HG02970 (cell line): Measurements from ENCODE around the gene LIMS3.
"Not testable (repeated sequence)": the region's sequence is repeated elsewhere in the genome, so short reads cannot be mapped to it uniquely, and the experiment has no call there.

ENCODE experiments used
- ATAC-seq: cut with Tn5 transposase; IDR thresholded peaks from one replicate; pipeline ENCODE4 v1.9.1; 2021; ENCODE audit warnings: mild to moderate bottlenecking, moderate library complexity, moderate number of reproducible peaks; ENCODE audit not compliant: unreplicated experiment, low FRiP score

LIMS3 gene, protein sequence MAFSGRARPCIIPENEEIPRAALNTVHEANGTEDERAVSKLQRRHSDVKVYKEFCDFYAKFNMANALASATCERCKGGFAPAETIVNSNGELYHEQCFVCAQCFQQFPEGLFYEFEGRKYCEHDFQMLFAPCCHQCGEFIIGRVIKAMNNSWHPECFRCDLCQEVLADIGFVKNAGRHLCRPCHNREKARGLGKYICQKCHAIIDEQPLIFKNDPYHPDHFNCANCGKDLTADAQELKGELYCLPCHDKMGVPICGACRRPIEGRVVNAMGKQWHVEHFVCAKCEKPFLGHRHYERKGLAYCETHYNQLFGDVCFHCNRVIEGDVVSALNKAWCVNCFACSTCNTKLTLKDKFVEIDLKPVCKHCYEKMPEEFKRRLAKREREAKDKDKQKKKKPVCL

DNA sequence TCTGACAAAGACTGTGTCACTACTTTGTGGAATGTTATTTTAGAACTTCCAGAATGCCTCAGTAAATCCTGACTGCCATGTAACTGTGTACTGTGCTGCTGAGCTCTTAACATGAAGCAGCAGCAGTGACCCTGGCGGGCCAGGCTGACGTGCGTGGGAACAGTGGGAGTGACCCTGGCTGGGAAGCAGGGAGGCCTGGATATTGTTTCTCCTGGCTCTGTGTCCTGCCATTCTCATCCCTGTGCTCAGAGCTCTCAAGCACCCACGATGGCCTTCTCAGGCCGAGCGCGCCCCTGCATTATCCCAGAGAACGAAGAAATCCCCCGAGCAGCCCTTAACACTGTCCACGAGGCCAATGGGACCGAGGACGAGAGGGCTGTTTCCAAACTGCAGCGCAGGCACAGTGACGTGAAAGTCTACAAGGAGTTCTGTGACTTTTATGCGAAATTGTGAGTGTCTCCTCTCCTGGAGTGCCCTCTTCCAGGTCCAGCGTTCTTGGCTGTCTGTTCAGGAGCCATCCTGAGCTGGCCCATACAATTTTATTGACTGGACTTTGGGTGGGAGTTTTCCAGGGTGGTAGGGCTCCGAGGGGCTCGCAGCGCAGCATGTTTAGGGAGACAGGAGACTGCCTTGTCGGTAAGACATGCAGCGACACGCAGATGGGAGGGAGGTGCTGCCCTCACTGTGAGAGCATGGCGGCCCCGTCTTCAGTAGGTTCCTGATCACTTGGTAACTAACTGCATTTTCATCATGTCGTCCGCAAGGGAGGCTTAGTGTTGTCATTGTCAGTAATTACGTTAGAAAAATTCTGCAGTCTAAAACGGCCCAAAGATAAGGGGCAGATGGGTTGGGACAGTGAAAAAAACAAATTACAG lies at the start of gene LIMS3:
Gene LIMS3, plus strand, starts transcription at position 227 of the 875 bp plus-strand sequence. Its CDS starts 41 bp downstream, at position 268.
- ATAC-seq: not testable (repeated sequence)

DNA sequence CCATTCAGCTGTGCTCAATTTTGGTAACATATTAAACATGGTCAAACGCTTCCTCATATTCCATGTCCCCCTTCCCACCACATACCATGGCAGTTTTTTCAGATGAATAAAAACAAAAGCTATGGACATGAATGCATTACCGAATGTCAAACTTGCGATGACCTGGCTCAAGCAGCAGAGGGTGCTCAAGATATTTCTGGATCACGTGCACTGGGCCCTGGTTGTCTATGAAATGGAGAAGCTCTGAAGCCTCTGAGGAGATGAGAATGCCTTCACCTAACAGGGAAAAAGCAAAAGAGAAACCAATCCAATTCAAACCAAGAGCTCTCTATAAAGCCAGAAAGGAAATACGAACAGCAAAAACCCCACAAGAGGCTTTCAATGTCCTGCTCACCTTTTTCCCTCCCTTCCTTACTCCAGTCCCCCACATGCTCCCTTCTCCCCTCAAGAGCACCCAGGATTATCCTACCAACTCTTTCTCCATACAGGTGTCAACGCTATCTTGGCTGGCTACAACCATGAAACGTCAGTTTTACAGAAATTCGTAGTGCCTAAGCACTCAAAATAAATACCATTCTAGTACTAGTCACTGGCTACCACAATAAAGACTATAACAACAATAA lies 27.2 kb upstream of the LIMS3 start:
- peak; percentile 78 for ATAC-seq

DNA sequence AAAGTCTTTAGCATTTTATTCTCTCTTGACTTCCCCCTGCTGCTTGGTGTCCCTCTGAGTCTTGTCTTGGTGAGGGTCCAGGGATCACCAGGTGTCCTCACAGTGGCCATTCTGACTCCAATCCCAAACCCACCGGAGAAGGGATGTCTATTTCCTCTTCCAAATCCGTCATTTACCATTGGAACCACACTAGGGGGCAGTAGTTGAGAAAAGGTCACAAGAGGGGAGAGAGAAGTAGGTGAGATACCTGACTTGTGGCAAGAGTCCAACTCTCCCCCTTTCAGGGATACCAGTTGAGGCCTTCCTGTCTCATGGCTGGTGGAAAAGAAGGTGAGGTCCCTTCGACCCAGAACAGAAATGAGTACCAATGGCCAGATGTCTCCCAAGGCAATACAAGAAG lies 21.9 kb upstream of the LIMS3 start:
- not testable (repeated sequence) for ATAC-seq

DNA sequence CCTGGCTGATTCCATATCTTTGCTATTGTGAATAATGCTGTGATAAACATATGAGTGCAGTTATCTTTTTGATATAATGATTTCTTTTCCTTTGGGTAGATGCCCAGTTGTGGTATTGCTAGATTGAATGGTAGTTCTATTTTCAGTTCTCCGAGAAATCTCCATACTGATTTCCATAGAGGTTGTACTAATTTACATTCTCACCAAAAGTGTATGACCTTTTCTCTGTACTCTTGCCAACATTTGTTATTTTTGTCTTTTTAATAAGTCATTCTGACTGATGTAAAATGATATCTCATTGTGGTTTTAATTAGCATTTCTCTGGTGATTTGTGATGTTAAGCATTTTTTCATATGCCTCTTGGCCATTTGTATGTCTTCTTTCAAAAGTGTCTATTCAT lies 16.4 kb upstream of the LIMS3 start:
- not testable (repeated sequence) for ATAC-seq

DNA sequence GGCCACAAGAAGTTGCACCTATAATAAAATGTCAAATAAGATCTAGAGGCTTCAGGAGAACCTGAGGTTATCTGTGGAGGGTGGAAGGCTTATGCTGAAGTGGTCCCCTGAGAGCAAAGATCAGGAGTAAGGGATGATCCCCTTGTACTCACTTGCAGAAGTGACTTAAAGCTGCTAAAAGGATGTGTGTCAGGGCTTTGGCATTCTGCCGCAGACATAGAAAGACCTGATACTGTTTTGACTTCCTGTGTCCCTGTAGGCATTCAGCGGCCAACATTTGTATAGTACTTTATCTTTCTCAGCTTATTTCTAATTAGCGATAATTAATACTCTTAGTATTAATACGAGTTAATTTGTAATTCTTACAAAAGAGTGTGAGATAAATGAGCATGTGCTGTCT lies 10.1 kb upstream of the LIMS3 start:
- not testable (repeated sequence) for ATAC-seq

DNA sequence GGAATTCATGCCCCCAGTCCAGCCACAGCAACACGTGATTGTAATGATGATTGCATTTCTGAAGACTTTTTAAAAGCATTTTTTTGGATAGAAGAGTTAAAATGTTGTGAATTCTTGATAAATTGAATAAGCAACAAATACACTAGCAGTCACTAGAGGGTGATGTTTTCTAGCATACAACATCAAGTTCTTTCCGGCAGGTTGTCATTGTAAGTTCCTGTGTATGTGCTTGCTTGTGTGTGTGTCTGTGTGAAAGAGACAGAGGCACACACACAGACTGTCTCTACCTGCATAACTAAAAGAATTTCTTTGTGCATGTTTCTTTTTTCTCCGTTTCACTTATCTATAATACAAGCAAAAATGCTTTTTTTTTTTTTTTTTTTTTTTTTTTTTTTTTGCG lies 8.6 kb upstream of the LIMS3 start:
- ATAC-seq: not testable (repeated sequence)

DNA sequence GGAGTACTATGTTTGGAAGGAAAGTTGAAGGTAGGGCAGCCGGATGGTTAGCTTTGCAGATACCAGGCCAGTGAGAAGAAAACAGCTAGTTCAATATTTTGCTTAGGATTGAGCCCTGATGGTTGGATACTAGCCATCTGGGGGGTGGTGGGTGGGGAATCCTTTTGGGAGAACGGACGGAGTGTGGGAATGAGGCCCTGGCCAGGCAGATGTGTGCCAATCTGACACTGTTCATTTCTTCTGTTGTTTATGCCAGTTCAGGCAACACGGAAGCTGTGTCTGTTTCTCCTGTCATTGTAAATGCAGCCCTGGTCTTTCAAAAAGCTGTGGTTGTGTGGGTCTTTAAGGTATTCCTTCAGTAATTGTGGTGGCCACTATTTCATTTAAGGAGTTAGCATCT lies 7.5 kb upstream of the LIMS3 start:
- not testable (repeated sequence) for ATAC-seq

DNA sequence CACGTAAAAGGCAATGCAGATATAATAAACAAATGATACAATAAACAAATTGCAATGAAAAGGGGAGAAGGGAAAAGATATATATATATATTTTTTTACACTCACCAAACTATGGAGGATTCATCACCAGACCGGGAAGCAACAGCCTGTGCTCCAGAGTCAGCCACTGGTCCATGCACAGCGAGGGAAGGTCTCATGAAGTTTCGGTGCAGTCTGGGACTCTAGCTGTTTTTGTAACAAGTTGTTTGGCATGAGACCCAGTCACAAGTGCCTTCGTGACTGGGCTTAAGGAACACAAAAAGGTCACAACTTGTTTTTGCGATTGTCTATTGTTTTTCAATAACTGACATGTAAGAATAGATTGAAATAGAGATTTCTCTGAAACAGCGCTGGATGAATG lies 4.8 kb upstream of the LIMS3 start:
- not testable (repeated sequence) for ATAC-seq

DNA sequence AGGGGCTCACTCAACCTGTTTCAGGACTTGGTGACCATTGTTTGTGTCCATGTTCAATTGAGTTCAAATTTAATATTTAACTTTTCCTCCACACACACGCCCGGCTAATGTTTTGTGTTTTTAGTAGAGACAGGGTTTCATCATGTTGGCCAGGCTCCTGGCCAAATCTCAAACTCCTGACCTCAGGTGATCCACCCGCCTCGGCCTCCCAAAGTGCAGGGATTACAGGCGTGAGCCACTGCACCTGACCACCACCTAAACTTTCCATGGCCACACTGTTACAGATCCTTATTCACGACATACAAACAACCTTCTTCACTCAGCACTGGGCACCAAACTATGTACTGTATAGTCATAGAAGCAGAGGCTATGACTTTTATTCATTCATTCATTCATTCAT lies 4.3 kb upstream of the LIMS3 start:
- ATAC-seq: not testable (repeated sequence)

DNA sequence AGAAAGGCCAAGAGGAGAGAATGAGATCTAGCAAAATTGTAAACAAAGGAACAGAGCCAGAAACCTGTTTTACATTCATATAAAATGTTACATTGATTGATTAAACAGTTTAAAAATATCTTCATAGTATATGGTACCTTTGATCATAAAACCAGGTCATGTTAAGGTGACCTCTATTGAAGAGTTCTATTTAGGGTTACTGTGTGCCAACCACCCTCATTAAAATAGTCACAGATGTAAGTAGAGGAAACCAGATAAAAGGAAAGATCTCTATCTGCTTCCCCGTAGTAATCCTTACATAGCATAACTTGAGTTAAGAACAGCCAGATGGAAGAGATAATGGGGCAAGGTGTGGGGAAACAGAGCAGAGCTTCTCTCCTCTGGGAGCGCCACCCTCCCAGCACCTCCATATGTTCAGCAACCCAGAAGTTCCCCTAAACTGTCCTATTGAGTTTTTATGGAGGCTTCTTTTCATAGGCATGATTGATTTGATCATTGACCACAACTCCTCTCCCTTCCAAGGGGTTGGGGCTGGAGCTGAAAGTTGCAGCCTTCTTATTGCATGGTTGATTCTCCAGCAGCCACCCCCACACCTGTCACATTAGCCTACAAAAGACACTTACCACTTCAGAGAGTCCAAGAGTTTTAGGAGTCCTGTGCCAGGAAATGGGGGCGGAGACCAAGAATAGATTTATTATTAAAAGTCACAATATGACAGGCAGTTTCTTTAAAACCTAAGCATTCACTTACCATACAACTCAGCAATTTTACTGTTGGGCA lies 3.2 kb upstream of the LIMS3 start:
- not testable (repeated sequence) for ATAC-seq

DNA sequence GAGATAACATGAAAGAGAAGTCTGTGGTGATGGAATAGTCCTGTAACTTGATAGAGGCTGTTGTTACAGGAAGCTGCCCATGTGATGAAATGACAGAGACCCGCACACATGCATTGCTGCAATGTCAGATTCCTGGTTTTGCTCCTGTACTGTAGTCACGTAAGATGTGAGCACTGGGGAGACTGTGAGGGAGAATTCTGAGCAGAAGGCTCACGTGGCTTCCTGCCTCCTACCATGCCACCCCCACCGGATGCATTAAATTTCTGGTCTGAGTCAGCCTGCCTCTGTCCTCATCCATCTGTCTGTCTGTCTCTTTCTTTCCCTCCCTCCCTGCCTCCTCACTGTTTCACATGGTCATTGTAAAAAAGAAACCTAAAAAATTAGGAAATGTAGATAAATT lies 2.3 kb upstream of the LIMS3 start:
- ATAC-seq: peak; percentile 73

DNA sequence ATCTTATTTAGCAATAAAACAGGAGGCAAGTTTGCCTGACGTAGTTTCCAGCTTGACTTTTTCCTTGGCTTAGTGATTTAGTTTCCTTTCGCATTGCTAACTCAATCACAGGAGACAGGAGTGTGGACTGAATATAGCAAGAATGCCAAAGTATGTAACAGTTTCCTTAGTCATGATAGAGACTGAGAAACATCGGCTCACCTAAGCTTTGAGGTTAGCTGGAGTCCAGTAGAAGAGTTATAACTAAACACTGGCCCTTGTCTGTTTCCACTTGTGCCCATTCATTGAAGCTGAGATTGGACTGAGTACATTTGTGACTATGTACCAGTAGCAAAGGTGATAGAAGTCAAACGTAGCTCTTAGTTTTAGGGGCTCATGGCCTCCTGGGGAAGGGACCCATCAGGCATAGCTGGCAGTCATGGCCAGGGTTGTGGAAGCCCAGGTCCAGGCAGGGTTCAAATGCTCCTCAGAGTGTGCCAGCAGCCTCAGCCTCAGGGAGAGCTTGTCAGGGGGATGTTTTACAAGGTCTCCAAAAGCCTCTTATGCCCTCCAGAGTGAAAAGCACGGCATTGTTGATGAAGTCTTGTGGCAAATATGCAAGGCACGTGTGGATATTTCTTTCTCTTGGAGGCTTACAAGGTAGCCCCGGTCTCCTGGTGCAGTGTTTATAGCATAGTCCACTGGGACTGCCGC lies 573 bp upstream of the LIMS3 start:
- ATAC-seq: not testable (repeated sequence)

DNA sequence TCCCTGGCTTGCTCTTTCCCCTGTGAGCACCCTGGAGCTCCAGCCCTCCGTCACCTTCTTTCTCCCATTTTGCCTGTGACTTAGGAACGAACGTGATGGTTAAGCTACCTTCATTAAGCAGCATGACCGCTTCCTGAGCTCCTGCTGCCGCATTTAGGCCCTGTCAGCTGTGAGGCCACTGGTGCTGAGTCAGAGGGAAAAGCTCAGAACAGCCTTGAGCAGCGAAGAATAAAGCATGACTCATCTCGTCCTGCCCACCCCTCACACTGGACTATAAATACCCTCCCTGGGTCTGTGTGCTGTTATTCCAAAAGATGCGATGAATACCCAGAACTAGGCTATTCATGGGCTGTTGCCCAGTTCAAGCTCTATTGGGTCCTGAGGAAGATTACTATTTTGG lies 7.3 kb downstream of the LIMS3 start:
- ATAC-seq: not testable (repeated sequence)

DNA sequence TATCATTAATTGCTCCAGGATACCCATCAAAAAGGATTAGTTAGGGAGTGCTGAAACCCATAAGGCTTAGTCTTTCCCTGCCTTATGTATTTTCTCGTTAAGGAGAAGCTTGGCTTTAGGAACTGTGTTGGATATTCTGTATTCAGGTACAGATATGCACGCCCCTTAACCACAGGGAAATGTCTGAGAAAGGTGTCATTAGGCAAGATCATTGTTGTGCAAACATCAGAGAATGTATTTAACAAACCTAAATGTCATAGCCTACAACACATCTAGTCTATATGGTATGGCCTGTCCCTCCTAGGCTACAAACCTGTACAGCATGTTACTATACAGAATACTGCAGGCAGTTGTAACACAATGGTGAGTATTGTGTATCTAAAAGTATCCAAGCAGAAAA lies 10.1 kb downstream of the LIMS3 start:
- not testable (repeated sequence) for ATAC-seq

DNA sequence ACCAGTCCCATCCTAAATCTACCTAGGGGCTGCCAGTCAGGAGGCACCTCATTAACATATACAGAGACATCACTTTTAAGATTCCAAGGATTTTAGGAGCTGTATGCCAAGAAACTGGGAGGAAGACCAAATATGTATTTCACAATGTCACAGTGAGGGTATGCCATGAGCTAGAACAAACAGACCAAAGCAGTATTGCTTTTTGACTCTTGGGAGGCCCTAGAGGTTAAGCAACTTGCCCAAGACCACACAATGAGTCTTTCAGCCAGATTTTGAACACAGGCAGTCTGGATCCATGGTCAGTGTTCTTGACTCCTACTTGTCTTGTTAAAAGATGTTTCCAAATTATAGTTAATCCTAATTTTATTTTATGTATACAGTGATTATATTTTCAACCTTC lies 12.3 kb downstream of the LIMS3 start:
- not testable (repeated sequence) for ATAC-seq

DNA sequence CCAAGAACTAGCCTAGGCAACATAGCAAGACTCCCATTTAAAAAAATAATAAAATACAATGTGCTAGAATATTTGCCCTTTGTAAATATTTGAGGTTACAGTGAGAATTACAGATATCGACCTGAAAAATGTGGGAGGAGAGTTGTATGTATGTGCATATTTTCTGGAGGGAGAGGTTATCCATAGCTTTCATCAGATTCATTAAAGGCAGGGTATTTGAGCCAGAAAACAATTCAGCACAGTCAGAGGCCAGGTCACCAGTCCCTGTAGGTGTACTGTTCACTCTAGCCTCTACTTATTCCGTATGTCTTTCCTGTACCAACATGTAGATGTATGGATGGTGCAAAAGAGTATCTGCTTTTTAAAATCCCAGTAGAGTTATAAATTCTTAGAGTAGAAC lies 15.4 kb downstream of the LIMS3 start:
- ATAC-seq: not testable (repeated sequence)

DNA sequence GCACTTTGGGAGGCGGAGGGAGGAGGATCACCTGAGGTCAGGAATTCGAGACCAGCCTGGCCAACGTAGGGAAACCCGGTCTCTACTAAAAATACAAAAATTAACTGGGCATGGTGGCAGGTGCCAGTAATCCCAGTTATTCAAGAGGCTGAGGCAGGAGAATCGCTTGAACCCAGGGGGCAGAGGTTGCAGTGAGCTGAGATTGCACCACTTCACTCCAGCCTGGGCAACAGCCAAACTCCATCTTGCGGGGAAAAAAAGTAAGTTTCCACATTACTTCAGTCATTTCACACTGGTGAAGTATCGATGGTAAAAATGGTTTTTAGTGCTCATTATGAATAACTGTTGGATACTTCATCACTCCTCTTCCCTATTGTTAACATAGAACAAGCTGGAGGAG lies 16.1 kb downstream of the LIMS3 start:
- ATAC-seq: not testable (repeated sequence)

DNA sequence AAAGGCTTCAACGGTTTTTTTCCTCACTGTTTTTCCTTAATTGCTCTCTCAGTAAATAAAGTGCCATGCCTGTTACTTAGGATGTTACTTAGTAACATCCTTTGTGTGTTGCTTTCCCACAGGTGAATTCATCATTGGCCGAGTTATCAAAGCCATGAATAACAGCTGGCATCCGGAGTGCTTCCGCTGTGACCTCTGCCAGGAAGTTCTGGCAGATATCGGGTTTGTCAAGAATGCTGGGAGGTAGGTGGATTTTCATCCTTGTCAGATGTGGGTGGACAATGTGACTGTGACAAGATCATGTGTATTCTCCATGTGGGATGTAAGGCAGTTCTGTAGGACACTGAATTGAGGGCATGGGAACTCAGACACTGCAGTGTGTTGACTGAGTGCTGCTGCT lies 17.3 kb downstream of the LIMS3 start:
- not testable (repeated sequence) for ATAC-seq

DNA sequence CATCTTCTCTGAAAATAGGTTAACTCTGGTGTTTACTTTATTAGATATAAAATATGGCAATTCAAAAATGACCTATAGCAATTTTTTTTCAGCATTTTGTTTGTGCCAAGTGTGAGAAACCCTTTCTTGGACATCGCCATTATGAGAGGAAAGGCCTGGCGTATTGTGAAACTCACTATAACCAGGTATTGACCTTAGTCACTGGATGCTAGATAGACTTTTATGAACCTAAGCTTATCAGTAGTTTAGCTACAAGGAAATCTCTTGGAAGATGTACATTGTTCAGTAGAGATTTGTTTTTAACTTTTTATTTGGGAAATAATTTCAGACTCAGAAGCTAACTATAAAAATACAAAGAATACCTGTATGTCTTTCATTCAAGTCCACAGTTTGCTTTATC lies 21.7 kb downstream of the LIMS3 start:
- not testable (repeated sequence) for ATAC-seq
